ENCODE data around the gene NHLH1.

Gene NHLH1

DNA sequence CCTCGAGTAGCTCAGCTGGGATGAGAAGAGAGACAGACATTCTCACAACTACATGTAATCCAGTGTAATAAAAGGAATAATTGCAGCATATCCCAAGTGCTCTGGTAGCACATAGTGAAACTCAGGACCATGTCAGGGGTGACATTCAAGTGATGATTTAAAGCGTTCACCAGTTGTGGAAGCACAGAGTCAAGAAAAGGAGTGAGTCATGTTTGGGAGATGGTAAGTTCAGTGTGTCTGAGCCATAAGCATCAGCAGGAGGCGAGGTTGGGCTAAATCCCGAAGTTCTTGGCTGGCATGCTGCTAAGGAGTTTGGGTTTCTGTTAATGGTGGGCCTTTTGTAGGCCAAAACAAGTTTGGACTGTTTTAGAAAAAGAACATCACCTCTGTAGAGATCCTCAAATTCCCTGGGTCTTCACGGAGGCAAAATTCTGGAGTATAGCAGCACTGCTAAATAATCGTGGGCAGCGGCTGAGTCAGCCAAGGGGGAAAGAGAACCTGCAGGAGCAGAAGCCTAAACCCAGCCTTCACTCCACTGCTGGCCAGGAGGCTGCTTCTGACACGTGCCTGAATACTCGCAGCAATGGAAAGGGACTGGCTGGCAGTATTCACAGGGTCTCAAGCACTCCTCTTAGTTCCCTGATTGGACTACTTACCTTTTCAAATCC lies 7.2 kb upstream of the NHLH1 start:
- DNase-seq (ENCODE audit: low spot score): no peak

- no peak for DNase-seq (ENCODE audit: low spot score)
Measured at GRCh38 chr1:160360227-160360695, 6.6 kb upstream of the NHLH1 start.

- DNase-seq (ENCODE audit: low spot score): no peak
Measured at GRCh38 chr1:160361199-160361598, 5.7 kb upstream of the NHLH1 start.

- DNase-seq (ENCODE audit: low spot score): no peak
Measured at GRCh38 chr1:160361814-160362167, 5.1 kb upstream of the NHLH1 start.

DNA sequence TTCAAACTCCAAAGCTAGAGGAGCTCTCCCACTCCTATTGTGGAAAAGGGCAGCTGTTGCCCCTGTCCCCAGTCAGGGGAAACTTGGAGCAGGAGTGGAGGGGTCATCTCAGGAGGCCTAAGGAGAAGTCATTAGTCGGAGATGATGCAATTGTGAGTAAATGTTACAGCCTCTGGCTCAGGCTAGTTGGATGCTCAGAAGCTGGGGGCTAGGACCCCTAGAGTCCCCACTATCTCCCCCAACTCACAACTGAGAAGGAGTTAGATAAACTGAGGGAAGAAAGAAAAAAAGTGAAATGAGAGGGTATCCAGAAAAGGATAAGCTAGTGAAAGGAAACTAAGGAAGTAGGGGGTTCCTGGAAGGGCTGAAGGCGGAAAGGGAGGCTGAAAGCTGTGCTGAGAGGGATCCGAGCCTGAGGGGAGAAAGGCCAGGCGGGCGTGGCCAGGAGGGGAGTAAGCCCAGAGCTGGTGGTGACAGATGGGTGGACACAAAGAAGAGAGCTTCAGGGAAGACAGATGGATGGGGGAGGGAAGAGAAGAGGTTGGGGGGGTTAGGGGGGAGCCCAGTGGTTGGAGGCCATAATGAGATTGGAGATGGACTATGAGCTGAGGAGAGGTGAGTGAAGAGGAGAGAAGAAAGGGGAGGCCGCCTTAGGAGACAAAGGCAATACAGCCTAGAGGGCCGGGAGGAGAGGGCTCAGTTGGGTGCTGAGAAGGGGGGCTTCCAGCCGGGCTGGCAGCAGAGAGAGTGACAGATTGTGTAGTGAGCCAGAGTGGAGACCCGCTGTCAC lies 4.5 kb upstream of the NHLH1 start:
- DNase-seq (ENCODE audit: low spot score): no peak

DNA sequence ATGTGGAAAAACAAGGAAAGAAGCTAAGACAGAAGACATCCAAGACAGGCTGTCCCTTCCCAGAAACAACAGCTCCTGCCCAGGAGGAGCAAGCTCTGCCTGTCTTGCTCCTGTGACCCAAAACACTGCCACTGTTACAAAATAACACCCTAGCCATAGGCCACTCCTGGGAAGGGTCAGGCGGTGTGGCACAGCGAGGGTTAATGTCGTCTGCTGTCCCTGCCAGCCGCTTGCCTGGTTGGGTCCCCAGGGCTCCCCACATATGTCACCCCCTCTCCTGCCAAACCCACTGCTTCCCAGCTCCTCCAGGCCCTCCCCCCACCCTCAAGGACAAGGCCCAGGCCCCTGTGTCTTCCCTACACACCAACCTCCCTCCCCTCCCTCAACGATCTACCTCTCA lies 3.9 kb upstream of the NHLH1 start:
- no peak for DNase-seq (ENCODE audit: low spot score)

GRCh38 chr1:160363951-160364735 lies 2.7 kb upstream of the NHLH1 start:
- DNase-seq (ENCODE audit: low spot score): no peak

- DNase-seq (ENCODE audit: low spot score): no peak
Measured at GRCh38 chr1:160365325-160365724, 1.5 kb upstream of the NHLH1 start.

GRCh38 chr1:160367516-160367900 lies 637 bp downstream of the NHLH1 start:
- DNase-seq (ENCODE audit: low spot score): no peak

GRCh38 chr1:160367934-160368923 lies 1.4 kb downstream of the NHLH1 start:
- DNase-seq (ENCODE audit: low spot score): no peak

DNA sequence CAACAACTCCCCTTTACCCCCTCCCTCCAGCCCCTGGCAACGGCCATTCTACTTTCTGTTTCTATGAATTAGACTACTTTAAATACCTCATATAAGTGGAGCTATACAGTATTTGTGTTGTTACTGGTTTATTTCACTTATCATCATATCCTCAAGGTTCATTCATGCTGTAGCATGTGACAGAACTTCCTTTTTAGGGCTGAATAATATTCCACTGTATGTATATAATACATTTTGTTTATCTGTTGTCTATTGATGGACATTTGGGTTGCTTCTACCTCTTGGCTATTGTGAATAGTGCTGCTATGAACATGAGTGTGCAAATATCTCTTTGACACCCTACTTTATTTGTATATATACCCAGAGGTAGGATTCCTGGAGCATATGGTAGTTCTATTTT lies 2.2 kb downstream of the NHLH1 start:
- no peak for DNase-seq (ENCODE audit: low spot score)

DNA sequence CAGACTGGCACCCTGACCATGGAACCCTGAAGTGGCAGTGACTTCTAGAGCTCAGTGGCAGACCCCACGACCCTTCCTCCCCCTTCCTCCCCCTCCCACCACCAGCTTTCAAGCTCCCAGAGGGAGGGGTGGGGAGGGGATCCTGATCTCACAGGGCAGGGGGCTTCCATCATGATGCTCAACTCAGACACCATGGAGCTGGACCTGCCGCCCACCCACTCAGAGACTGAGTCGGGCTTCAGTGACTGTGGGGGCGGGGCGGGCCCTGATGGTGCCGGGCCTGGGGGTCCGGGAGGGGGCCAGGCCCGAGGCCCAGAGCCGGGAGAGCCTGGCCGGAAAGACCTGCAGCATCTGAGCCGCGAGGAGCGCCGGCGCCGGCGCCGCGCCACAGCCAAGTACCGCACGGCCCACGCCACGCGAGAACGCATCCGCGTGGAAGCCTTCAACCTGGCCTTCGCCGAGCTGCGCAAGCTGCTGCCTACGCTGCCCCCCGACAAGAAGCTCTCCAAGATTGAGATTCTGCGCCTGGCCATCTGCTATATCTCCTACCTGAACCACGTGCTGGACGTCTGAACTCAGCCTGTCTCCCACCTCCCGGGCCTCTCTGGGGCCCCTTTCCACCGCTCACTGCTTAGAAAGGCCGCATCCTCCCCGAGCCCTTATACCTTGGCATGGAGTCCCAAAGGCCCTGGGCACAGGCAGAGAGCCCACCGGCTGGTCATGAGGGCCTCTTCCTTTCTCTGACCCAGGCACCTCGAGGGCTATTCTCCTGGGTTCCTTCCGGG lies 3.9 kb downstream of the NHLH1 start:
- no peak for DNase-seq (ENCODE audit: low spot score)

- no peak for DNase-seq (ENCODE audit: low spot score)
Measured at GRCh38 chr1:160371346-160371631, 4.4 kb downstream of the NHLH1 start.

DNA sequence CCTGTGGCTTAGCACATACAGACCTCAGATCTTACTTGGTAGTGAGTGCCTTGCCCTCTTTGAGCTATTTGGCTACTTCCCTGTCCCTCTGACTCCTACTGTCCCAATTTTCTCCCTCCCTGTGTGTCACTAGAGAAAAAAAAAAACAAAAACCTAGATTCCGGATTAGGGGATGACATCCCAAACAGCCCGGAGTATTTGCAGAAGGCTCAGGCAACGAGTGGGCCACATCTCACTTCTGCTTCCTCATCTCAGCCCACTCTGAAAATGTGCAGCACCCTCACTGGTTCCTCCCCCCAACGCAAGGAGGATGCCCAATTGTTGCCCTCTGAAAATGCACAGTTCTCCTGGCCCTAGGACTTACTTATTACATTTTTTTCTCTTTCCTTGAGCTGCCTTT lies 4.9 kb downstream of the NHLH1 start:
- no peak for DNase-seq (ENCODE audit: low spot score)

GRCh38 chr1:160373696-160374095 lies 6.8 kb downstream of the NHLH1 start:
- DNase-seq (ENCODE audit: low spot score): no peak

DNA sequence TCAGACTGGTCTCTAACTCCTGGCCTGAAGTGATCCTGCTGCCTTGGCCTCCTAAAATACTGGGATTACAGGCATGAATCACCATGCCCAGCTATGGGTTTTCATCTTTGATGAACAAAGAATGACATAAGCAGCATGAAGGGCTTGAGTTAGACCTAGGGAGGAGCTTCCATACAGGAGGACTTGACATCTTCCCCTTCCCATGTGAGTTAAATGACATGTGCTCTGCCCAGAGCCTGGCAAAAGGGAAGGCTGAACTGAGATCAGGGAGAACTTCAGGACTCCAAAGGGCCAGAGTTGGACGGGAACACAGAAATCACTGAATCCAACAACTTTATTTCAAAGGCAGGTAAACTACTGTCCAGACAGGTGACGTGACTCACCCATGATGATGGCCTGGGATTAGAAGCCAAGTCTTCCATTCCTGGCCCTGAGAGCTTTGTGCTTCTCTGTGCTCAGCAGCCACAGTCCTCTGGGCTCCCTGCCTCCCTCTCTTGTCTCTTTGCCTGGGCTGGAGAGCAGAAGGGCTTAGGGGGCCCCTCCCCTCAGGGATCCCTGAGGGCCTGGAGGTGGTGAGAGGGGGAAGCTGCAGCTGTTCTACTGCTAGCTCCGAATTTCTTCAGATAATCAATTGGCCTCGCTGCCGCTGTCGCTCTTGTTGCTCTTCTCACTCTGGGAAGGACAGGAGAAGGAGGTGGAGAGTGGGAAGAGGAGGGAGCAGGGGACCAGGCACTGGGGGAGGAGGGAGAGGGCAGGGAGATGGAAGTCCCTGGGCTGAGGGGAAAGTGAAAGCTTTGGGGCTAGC lies 7.6 kb downstream of the NHLH1 start:
- no peak for DNase-seq (ENCODE audit: low spot score)

DNA sequence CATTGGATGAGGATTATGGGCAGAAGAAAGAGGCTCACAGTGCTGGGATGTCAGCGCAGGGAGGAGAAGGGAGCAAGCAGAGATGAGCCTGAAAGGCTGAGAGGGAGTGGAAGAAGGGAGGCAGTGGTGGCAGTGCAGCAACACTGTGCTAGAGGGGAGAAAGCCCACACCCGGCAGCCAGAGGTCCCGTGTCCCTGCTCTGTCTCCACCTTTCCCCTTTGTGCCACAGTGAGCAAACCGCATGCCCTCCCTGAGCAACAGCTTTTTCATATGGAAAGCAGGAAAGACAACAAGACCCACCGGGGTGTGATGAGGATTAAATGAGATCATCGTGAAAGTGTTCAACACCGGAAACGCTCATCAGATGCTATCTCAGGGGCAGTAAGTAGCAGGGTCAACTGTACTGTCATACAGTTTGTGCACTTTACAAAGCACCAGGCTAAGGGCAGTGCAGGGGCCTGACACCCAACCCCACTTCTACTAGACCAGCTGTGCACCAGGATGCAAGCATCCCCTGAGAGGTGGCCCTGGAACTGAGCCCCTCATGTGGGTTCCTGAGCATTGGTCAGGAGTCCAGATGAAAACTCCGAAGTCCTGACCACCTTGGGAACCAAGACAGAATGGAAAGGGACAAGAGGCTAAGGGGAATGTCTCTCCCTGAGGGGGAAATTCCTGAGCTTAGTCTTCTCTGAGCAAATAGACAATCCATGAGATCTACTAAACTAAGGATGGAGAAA lies 9.1 kb downstream of the NHLH1 start:
- DNase-seq (ENCODE audit: low spot score): peak; percentile 9

DNA sequence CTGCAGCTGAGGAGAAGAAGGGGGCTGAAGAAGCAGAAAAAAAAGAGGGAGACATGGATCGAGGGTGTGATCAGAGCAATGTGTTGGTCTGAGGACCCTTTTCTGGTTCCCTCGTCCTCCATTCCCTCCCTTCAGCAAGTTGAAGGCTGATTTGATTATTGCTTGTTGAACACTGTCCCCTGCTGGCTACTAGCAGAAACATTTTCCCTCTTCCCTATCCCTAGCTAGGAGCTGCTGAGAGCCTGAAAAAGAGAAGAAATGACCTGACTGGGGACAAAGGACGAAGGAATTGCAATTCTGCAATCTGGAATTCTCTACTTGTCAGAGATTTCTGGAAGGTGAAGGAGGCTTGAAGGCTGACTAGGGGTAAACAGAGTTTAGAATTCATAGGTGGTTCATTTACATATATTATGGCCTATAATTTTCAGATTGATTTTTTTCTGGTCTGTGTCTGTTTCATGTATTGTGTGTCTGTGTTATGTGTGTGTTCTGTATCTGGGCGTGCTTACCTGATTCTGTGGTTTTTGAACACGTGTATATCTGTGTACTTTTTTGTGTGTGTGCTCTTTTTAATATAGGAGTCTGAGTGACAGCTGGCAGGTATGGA lies 9.8 kb downstream of the NHLH1 start:
- DNase-seq (ENCODE audit: low spot score): peak; percentile 72

DNA sequence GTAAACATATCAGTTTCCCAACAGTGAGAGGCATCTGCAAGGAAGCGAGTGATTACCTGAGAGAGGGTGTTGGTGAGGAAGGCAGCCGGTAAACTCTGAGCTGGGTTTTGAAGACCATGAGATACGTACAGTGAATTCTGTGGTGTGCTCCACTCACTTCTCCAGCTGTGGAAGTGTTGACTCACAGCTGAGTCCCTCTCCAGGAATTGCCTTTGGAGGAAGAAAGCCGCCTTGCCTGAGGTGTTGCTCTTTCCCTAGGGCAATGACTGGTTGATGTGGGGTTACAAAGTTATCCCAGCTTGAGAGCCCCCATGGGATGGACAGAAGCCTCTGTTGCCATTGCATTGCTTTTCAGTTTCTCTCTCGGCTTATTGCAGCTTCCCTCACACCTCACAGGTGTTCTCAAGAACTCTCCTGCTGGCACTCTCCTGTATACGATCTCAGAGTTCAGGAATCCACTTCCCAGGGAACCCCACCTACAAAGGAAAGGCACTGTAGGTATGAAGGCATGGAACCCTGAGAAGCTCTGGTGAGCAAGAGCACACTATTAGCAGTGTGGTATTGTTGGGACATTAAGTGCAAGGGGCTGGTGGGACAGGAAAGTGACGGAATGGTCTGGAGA lies 10.8 kb downstream of the NHLH1 start:
- DNase-seq (ENCODE audit: low spot score): no peak

Data from RKO (cell line).